OCI-LY3 (cell line): Measurements from ENCODE around the gene FAM117B.
A peak's percentile ranks its signal among the peaks of the same experiment; 100 is the strongest.

Experiments used
- H2AFZ ChIP-seq: fragments of 200-600, 300-600 bp; shearing (Covaris generic); 2 replicates; pipeline ENCODE4 v1.6.0; 2014; ENCODE audit warnings: antibody characterized with exemption, low read depth, low read length
- H3K27ac ChIP-seq: fragments of 200-600, 300-600 bp; sonication (generic); 2 replicates; pipeline ENCODE4 v1.5.1; 2014; ENCODE audit warnings: mild to moderate bottlenecking, low read length, moderate library complexity, mixed read lengths
- H3K27me3 ChIP-seq: fragments of 200-600, 300-600 bp; sonication (generic); 2 replicates; pipeline ENCODE4 v1.6.1; 2014; ENCODE audit warnings: low read depth, low read length, mixed read lengths
- H3K36me3 ChIP-seq: fragments of 200-600, 300-600 bp; sonication (generic); replicated peaks from 2 replicates; pipeline ENCODE3; 2014; ENCODE audit warnings: low read depth, low read length, mixed read lengths
- H3K4me1 ChIP-seq: fragments of 300-600, 200-600 bp; sonication (generic); 2 replicates; pipeline ENCODE4 v1.6.1; 2014; ENCODE audit warnings: low read length, mixed read lengths
- H3K4me2 ChIP-seq: fragments of 200-600, 300-600 bp; sonication (generic); 2 replicates; pipeline ENCODE4 v1.6.1; 2014; ENCODE audit warnings: low read length, mixed read lengths
- H3K4me3 ChIP-seq: fragments of 300-600, 200-600 bp; sonication (generic); 2 replicates; pipeline ENCODE4 v1.5.1; 2014; ENCODE audit warnings: antibody characterized with exemption, mild to moderate bottlenecking, low read length, moderate library complexity
- H3K79me2 ChIP-seq: fragments of 300-600, 200-600 bp; shearing (Covaris generic); 2 replicates; pipeline ENCODE4 v1.6.1; 2014; ENCODE audit warnings: mild to moderate bottlenecking, low read length, mixed read lengths
- H3K9ac ChIP-seq: fragments of 300-600, 200-600 bp; shearing (Covaris generic); 2 replicates; pipeline ENCODE4 v1.6.0; 2014; ENCODE audit warnings: mild to moderate bottlenecking, low read length, moderate library complexity
- H3K9me3 ChIP-seq: fragments of 200-600, 300-600 bp; shearing (Covaris generic); 2 replicates; pipeline ENCODE4 v1.6.1; 2014; ENCODE audit warnings: low read length, mixed read lengths; ENCODE audit not compliant: insufficient read depth
- H4K20me1 ChIP-seq: fragments of 200-600, 300-600 bp; sonication (generic); 2 replicates; pipeline ENCODE4 v1.6.1; 2016; ENCODE audit warnings: low read length, mixed read lengths; ENCODE audit not compliant: insufficient read depth
- CTCF ChIP-seq: fragments of 200-600, 300-600 bp; sonication (generic); IDR thresholded peaks from 2 replicates; pipeline ENCODE4 v1.5.1; 2014; ENCODE audit warnings: antibody characterized with exemption, low read length, low read depth
- EZH2phosphoT487 ChIP-seq: fragments of 200-600 bp; shearing (Covaris generic); IDR thresholded peaks from 2 replicates; pipeline ENCODE4 v1.6.1; 2018; ENCODE audit warnings: antibody characterized with exemption, mixed run types, low read depth

FAM117B gene

GRCh38 chr2:202758604-202759003 is 123.8 kb downstream of the FAM117B start:
- no peak overlapping the region for H3K4me3 ChIP-seq
- H3K9ac ChIP-seq: no peak overlapping the region
- no peaks in the 10 kb centered on the region for H3K27me3 ChIP-seq
- no peak overlapping the region for H2AFZ ChIP-seq
- TF ChIP-seq CTCF: no peak
- TF ChIP-seq EZH2phosphoT487: no peak
- H3K4me1 ChIP-seq: peaks cover 22% of the 10 kb centered on the region
- H3K36me3 ChIP-seq: peaks cover 23% of the 10 kb centered on the region
- H3K27ac ChIP-seq: no peak overlapping the region
- H3K9me3 ChIP-seq: no peaks in the 10 kb centered on the region
- H3K79me2 ChIP-seq: no peaks in the 10 kb centered on the region
- H3K4me2 ChIP-seq: no peak overlapping the region
- H4K20me1 ChIP-seq: peaks cover 7% of the 10 kb centered on the region

- no peaks in the 10 kb centered on the region for H3K27me3 ChIP-seq
- no peaks in the 10 kb centered on the region for H3K79me2 ChIP-seq
- H3K27ac ChIP-seq: peak overlapping the region; percentile 34
- no peak overlapping the region for H3K4me3 ChIP-seq
- H3K9me3 ChIP-seq: no peaks in the 10 kb centered on the region
- TF ChIP-seq CTCF: no peak
- no peak for TF ChIP-seq EZH2phosphoT487
- H3K9ac ChIP-seq: no peak overlapping the region
- H3K4me2 ChIP-seq: peak overlapping the region; percentile 27
- no peak overlapping the region for H2AFZ ChIP-seq
- H3K4me1 ChIP-seq: peaks cover 34% of the 10 kb centered on the region
- peaks cover 37% of the 10 kb centered on the region for H3K36me3 ChIP-seq
- H4K20me1 ChIP-seq: peaks cover 7% of the 10 kb centered on the region
Measured at GRCh38 chr2:202760848-202761247, 126.1 kb downstream of the FAM117B start.

- H3K4me2 ChIP-seq: no peak overlapping the region
- no peaks in the 10 kb centered on the region for H3K27me3 ChIP-seq
- peaks cover 7% of the 10 kb centered on the region for H4K20me1 ChIP-seq
- peaks cover 34% of the 10 kb centered on the region for H3K4me1 ChIP-seq
- H3K27ac ChIP-seq: no peak overlapping the region
- H3K79me2 ChIP-seq: no peaks in the 10 kb centered on the region
- H3K4me3 ChIP-seq: no peak overlapping the region
- H3K9me3 ChIP-seq: no peaks in the 10 kb centered on the region
- peaks cover 41% of the 10 kb centered on the region for H3K36me3 ChIP-seq
- no peak overlapping the region for H2AFZ ChIP-seq
- TF ChIP-seq EZH2phosphoT487 (no peak), CTCF (no peak)
- no peak overlapping the region for H3K9ac ChIP-seq
Measured at GRCh38 chr2:202762556-202762955, 127.8 kb downstream of the FAM117B start.

DNA sequence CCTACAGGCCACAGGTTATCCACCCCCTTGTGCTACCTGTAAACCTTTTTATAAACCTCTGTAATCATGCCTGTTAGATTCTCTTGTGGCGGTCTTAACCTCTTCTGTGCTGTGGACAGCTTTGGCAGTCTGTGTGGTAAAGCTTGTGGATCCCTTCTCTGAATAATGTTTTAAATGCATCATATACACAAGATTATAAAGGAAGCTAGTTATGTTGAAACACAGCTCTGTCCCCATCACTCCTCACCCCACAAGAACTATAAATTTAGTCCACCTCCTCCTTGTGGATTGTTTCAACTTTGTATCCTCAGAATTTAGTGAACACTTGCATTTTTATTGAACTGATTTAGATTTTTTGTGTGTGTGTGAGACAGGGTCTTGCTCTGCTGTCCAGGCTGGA is 129.1 kb downstream of the FAM117B start:
- Histone ChIP-seq H3K9ac (no peak overlapping the region), H3K79me2 (no peaks in the 10 kb centered on the region), H3K9me3 (no peaks in the 10 kb centered on the region), H3K4me3 (no peak overlapping the region), H3K27me3 (no peaks in the 10 kb centered on the region), H3K36me3 (peaks cover 38% of the 10 kb centered on the region), H3K4me2 (no peak overlapping the region), H3K27ac (no peak overlapping the region), H4K20me1 (peaks cover 7% of the 10 kb centered on the region), H3K4me1 (peaks cover 34% of the 10 kb centered on the region), H2AFZ (no peak overlapping the region)
- no peak for TF ChIP-seq CTCF
- no peak for TF ChIP-seq EZH2phosphoT487
